HG02763 (cell line): Measurements from ENCODE around the gene ITGB2.

Experiments used
- ATAC-seq: cut with Tn5 transposase; IDR thresholded peaks from one replicate; pipeline ENCODE4 v1.9.1; 2021; ENCODE audit warnings: mild to moderate bottlenecking, moderate library complexity; ENCODE audit not compliant: unreplicated experiment

The ITGB2 gene

DNA sequence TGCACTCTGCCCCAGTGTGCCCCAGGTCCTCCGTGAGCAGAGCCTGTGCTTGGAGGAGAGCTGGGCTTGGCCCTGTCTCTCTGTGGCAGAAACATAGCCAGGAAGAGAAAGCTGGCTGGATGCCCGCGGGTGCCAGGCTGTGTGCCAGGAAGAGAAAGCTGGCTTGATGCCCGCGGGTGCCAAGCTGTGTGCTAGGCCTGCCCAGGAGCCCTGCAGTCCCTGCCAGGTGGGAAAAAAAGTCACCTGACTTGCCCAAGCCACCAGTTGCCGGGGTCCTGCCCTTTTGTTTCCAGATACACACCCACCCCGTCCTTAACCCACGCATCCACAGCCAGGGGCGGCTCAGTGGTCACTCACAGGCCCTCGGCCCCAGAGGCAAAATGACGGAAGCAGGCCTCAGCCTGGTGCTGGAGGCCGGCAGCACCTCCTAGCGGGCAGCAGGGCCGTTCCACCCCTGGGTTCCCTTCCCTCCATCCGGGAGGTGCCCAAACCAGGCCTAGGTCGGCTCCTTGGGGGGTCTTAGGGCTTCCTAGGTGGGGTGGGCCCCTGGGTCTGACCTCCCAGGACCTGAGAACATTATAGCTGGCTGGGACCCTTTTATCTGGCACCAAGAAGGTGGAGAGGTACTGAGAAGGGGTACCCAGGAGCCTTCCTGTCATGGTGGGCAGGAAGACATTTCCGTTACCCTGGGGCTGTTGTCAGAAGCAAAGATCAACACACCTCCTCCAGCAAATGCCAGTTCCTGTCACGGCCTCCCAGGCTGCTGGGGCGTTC, 9.1 kb downstream of the ITGB2 start:
- no peak for ATAC-seq

DNA sequence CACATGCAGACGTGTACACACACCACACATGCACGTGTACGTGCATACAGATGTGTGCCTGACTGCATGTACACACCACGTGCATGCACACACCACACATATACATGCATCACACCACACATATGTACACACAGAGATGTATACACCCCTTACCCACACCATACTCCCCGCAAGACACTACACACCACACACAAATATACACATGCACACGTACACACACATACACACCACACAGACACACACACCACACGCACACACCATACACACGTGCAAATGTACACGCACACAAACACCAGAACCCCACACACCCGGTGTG, 9.7 kb downstream of the ITGB2 start:
- no peak for ATAC-seq

DNA sequence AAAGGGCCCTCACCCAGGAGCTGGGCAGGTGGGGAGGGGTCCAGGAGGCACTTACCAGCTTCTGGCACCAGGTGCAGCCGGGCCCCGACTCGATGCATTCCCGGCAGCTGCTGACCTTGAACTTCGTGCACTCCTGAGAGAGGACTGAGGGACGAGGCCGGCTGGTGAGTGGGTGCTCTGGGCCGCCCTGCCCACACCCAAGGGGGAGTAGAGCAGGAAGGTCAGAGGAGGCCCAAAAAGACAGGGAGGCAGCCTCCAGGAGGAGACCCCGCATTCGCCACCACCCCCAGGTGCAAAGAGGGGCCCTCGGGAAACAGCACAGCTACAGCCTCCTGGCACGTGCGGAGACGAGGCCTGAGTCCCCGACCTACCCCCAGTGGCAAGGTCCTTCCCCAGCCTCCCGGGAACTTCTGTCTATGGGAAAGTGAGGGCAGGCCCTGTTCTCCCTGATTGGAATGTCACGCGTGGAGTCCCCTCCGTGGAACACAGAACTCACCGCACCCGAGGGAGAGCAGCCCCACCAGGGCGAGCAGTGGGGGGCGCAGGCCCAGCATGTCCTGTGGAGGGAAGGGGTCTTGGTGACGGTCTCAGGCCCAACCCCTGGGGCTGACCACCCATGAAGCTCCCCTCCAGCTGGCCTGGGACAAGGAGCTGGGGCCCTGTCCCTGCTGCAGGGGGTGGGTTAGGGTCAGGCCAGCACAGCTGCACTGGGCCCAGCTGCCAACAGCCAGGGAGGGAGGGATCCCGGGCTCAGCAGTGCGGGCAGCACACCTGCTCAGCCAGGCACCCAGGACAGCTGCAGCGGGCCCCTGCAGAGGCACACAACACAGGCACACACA, 10.3 kb downstream of the ITGB2 start:
- ATAC-seq, result no peak

DNA sequence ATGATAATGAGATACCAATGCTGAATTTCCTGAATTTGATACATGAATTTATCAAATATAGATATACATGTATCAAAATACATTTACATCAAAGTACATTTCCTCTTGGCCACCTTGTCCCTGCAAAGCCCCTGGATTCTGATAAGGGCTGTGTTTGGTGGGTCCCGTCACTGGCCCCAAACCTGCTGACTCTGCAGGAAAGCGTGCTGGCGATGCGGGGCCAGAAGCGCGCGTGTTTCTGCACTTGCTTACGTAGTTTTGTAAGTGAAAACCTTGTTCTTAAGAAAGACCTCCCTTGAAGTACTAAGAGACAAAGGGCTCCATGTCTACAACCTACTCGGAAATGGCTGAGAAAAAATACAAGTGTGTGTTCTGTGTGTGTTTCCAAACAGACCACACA, 11.0 kb downstream of the ITGB2 start:
- ATAC-seq, result no peak

DNA sequence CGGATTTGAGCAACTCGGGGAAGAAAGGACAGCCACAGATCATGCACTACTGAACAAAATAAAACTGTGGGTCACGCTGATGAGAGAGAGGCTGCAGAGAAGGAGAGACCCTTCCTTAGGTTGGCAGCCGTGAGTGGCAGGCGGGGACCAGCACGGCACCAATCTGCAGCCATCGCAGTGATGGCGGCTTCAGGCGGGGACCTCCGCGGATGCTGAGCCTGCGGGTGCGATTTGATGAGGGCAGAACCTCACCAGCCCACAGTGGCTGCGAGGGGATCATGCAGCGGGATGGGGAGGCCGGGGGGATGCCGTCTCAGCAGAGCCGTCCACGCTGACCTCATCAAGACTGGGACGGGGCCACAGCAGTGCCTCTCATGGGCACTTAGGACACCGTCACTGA, 11.8 kb downstream of the ITGB2 start:
- no peak for ATAC-seq

DNA sequence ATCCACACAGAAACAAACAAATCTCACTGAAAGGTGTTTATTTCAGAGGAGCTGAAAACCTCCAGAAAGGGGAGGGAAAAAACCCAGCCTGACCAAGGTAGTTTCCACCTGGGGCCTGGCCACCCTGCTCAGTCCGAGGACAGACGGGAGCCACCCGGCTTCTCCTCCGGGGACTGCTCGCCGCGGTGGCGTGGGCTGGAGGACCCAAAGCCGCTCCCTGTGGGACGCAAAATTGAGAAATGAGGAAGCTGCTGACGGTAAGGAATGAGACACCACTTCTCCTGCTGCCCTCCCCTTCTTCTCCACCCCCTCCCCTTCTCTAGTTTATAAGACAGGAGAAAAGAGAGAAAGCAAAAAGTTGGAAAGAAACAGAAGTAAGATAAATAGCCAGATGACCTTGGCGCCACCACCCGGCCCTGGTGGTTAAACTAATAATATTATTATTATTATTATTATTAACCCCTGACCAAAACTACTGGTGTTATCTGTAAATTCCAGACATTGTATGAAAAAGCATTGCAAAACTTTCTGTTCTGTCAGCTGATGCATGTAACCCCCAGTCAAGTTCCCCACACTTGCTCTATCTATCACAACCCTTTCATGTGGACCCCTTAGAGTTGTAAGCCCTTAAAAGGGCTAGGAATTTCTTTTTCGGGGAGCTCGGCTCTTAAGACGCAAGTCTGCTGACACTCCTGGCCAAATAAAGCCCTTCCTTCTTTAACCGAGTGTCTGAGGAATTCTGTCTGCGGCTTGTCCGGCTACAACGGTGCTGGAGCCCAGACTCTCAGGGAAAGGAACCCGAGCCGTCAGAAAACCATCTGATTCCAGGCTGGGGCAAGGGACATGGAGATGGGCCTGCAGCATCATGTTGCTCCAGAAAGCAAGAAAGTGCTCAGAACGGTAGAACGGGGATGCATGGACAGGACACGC, 12.5 kb downstream of the ITGB2 start:
- ATAC-seq, result no peak

DNA sequence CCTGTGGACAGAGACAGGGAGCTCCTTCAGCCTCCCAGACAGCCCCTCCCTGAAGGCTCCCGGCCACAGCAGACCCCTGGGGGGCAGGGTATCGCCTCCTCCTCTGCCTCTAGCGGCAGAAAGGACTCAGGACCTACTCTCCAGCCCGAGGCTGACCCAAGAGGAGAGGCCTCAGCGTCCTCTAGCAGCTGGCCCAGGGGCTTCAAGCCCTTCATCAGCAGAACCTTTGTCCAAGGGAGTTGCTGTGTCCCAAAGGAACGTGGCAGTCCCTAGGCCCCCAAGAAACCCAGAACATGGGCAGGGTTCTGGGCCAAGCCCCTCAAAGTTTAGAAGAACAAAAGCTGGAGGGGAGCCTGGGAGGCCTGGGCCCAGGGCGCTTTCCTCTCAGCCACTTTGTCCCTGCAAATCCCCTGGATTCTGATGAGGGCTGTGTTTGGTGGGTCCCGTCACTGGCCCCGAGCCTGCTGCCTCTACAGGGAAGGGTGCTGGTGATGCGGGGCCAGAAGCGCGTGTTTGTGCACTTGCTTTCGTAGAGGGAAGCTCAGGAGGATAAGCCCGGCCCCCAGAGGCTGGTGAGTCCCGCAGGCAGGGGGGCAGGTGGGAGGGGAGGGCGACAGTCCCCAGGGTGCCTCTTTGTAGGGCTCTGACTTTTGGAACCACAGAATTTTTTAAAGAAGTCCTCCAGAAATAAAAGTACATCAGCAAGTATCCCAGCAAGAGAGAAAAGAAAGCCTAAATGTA, 13.3 kb downstream of the ITGB2 start:
- no peak for ATAC-seq

DNA sequence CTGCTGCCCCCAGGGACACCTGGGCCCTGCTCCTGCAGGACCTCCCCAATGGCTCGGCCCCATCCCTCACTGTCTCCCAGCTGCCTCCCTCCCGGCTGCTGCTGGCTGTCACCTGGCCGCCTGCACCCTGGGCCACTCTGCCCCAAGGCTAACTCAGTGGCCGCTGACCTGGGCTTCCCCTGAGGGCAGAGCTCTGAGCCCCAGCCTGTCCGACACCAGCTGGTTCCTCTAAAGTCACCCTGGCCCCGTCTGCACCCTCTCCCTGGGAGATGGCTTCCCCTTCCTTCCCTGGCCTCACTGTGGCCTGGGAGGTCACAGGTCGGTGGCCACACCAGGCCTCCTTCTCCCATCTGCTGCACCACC, 15.0 kb downstream of the ITGB2 start:
- ATAC-seq, result no peak

DNA sequence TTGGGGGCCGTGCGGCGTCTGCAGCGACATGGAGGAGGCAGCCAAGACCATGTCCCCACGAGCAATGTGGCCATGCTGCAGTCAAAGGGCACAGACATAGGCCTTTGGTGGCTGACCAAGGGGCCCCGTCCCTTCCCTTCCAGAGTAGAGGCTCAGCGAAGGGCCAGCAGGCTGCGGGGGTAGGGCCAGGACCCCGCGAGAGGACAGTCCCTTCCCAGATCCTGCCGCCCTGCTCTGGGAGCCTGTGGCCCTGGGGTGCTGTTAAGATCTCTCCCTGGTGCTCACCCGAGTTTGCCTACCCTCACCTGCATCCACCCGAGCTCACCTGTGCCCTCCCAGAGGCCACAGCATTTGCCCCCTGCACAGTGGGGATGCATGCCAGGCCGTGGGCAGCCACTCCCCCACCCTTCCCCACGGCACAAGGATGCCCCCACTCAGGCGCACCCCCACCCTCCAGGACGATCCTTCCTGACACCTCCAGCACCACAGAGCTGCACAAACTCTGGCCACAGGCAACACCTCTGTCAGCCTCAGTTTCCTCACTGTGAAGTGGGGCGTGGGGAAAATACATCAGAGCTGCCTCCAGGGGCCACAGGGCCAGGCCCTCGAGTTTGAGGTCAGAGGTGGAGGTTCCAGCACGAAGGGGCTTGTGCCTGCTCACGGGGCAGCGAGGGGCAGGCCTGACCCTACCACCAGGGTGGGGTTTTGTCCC, 15.5 kb downstream of the ITGB2 start:
- no peak for ATAC-seq

DNA sequence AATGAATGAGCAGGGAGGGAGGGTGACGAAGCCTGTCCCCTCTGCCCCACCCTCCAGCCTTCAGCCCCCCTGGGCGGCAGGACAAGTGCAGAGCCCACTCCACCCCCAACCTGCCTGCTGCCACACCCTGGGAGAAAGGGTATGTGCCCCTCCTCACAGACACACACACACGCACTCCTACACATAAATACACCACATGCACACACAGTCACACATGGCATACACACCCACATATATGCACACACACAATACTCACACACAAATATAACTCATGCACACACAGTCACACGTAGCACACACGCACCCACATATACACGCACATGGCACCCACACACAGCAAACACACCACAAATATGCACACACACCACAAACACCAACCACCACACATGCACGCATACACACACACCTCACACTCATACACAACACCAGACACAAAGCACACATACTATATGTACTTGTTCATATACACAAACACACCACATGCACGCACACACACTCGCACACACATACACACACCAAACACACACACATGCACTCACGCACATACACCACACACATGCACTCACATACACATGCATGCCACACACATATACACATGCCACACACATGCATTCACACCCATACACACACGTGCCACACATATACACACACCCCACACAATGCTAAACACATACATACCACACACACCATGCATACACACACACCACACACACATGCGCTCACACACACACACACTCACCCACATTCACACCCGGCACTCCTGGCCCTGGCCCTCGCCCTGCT, 16.4 kb downstream of the ITGB2 start:
- no peak for ATAC-seq

DNA sequence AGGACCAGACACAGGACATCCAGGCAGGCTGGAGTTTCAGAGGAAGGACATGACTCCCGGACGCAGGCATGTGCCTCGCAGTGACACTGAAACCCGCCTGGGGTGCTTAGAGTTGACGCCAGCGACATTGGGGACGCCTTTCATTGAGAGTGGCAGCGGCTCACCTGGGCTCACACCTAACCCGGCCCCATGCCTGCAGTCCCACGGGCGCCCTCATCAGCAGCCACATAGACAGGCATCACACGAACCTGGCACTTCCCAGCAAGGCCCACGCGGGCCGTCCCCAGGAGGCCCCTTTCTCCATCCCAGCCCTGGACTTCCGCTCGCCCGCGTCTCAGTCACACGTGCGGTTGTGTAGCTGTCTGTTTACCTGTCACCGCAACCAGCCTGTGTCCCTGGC, 17.0 kb downstream of the ITGB2 start:
- no peak for ATAC-seq

DNA sequence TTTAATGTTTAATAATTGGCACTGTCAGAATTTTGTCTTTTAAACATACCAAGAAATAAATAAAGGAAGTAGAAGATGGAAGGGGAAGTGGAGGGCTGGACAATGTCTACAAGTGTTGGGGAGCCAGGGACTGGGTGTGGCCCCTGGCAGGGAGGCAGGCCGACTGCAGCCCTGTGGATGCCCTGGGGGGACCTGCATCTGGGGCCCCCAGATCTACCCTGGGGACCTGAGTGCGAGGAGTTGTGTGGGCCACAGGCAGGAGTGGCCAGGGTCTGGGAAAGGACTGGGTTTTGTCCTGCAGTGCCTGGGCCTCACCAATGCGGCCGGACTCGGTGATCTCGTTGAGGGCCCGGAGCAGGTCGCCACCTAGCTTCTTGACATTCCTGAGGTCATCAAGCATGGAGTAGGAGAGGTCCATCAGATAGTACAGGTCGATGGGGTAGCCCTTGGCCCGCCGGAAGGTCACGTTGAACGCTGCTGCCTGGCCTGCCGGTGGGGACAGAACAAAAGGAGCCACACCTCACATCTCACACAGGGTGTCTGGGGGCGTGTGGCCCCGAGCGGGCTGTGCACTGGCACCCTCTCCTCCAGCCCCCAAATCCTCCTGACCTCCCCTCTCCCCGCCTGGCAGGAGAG, 17.5 kb downstream of the ITGB2 start:
- ATAC-seq, result no peak

DNA sequence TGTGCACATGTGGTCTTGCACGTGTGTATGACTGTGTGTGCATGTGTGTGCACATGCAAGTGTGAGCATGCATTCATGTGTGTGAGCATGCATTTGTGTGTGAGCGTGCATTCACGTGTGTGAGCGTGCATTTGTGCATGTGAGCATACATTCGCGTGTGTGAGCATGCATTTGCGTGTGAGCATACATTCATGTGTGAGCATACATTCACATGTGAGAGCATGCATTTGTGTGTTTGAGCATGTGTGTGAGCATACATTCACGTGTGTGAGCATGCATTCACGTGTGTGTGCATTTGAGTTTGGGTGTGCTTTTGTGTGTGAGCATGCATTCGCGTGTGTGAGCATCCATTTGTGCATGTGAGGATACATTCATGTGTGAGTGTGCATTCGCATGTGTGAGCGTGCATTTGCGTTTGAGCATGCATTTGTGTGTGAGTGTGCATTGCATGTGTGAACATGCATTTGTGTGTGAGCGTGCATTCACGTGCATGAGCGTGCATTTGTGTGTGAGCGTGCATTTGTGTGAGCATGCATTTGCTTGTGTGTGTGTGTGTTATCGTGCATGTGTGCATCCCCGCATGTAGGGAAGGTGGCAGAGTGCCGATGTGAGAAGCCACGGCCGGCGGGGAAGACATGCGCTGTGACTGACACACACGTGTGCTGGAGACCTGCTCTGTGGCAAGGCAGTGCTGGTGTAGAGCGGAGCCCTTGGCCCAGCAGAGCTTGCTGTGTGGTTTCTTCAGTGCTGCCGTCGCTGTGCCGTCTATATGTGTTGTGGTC, 18.2 kb downstream of the ITGB2 start:
- no peak for ATAC-seq

DNA sequence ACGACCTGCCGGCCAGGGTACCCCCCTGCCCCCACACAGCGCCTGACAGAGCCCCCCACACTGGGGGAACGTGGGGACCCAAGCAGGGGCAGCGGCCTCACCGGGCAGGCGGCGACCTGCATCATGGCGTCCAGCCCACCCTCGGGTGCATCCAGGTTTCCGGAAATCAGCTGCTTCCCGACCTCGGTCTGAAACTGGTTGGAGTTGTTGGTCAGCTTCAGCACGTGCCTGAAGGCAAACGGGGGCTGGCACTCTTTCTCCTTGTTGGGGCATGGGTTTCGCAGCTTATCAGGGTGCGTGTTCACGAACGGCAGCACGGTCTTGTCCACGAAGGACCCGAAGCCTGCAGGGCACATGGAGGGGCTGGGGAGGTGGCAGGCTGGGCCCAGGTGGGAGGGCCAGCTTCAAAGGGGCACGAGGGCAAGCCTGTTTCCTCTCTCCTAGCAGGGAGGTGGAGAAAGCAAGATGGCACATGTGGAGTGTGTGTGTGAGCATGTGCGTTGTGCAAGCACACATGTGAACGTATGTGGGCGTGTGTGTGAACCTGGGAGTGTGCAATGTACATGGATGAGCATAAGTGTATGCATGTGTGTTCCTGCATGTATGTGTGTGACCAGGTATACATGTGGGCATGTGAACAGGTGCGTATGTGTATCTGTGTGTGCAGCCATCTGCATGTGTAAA, 19.2 kb downstream of the ITGB2 start:
- ATAC-seq, result no peak

DNA sequence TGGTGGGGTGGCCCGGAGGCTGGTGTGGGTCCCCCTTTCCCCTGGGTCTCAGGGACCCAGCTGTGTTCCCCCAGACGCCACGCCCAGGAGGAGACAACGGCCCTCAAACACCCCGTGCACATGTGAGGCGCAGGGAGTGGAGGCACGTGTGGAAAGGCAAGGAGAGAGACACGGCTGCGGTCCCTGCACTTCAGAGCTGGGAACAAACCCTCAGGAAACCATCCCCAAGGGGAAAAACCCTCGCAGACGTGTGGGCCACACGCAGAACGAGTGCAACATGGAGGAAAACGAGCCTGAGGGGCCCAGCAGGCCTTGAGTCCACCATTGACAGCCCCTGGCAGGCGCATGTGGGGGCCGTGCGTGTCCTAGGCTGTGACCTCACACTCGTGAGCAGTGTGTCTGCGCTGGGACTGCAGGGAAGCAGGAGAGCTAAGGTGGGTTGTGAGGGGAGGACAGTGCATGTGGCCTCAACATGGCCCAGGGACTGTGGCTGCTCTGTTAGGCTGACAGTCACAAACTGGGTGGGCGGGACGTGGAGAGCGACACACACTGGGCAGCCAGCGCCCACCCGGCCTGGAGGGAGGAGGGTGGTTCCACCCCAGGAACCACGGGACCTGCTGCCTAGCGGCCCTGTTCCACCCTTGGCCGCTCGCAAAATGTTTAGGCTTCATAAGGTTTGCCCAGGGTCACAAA, 20.0 kb downstream of the ITGB2 start:
- no peak for ATAC-seq

DNA sequence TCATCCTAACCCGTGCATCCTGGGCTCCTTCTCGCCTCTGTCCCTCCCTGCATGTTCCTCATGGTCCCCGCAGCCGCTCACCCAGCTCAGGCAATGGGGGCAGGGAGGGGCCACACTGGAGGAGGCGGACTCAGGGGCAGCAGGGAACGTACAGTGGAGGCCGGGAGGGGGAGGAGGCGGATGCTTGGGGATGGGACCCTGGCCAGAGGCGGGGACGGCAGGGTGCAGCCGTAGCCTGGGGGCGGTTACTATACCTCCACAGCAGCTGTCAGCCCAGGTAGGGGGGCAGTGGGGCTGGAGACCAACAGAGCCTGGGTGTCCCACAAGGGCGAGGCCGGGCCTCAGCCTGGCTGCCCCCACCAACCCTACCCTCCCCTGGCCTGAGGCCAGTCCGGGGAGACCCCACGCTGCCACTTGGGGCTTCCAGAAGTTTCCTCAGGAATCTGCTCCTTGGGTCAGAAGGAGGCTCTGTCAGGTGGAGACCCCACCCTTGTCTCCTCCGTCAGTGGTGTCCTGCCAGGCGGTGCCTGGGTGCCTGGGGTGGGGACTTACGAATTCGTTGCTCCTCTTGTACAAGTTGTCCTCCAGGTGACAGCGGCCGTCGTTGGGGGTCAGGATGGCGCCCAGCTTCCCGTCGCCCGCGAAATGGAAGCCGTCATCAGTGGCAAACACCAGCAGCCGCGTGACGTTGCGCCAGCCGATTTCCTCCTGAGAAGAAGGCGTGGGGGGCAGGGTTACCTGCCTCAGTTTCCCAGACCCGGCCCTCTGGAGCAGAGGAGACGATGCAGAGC, 20.7 kb downstream of the ITGB2 start:
- ATAC-seq, result no peak
